Ishikawa (cell line): Measurements from ENCODE around the gene H2BW2.

Experiments
- CREB1 ChIP-seq: IDR thresholded peaks from 2 replicates; pipeline ENCODE4 v1.6.1; 2012; ENCODE audit warnings: low read depth
- TF ChIP-seq, protein P1 (sequence below): IDR thresholded peaks from 2 replicates; pipeline ENCODE4 v1.6.1; 2012

DNA sequence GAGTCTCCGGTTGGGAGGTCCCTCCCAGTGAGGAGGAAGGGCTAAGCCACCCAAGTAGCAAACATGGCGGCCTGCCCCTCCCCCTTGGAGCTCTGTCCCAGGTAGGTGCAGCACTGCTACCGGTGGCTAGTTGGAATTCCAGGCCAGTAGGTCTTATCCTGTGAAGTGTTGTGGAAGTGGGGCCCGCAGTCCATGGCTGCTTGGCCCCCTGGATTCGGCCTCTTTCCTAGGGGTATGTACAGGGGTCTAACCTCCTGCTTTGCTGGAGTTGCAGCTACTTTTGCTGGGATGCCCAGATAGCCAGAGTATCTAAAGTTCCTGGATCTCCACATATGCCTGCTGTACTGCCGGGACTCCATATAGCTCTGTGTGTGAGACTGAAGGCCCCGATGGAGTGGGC is 46.2 kb downstream of the H2BW2 start:
- TF ChIP-seq CREB1, result no peak
- TF ChIP-seq, protein P1, sequence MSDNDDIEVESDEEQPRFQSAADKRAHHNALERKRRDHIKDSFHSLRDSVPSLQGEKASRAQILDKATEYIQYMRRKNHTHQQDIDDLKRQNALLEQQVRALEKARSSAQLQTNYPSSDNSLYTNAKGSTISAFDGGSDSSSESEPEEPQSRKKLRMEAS, result no peak
